Measurements from ENCODE around the gene PROC.

DNA sequence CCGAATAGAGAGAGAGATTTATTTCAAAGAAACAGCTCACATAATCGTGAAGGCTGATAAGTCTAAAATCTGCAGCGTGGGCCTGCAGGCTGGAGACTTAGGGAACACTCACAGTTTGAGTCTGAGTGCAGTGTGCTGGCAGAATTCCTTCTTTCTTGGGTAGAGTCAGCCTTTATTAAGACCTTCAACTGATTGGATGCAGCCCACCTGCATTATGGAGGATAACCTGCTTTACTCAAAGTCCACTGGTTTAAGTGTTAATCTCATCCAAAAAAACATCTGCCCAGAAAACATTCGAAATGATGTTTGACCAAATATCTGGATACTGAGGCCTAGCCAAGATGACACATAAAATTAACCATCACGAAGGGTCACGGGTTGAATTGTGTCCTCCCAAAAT is 16.3 kb downstream of the PROC start:
- TF ChIP-seq CTCF (IDR thresholded peaks at IDR 0.05) = no peak
- no peak for TF ChIP-seq POLR2A (IDR thresholded peaks at IDR 0.05)

Measured in ovary (tissue), 3 donors.